HG02981 (cell line): ENCODE results near the gene MRPL51.
"Not testable (repeated sequence)": the region's sequence is repeated elsewhere in the genome, so short reads cannot be mapped to it uniquely, and the experiment has no call there.

ENCODE experiments used
- ATAC-seq: cut with Tn5 transposase; IDR thresholded peaks from one replicate; pipeline ENCODE4 v1.9.1; 2021; ENCODE audit warnings: mild to moderate bottlenecking, moderate library complexity; ENCODE audit not compliant: unreplicated experiment

Gene MRPL51

GRCh38 chr12:6532051-6532926, 39.2 kb upstream of the MRPL51 start:
- peak; percentile 31 for ATAC-seq

GRCh38 chr12:6530576-6531260, 37.7 kb upstream of the MRPL51 start:
- no peak for ATAC-seq

- no peak for ATAC-seq
These were observed 36.3 kb upstream of the MRPL51 start for GRCh38 chr12:6529291-6529737.

GRCh38 chr12:6528539-6529235, 35.6 kb upstream of the MRPL51 start:
- no peak for ATAC-seq

GRCh38 chr12:6527711-6528110, 34.6 kb upstream of the MRPL51 start:
- ATAC-seq, result no peak

GRCh38 chr12:6526766-6527525, 33.9 kb upstream of the MRPL51 start:
- no peak for ATAC-seq

GRCh38 chr12:6526201-6526600, 33.1 kb upstream of the MRPL51 start:
- no peak for ATAC-seq

- no peak for ATAC-seq
These were observed 31.6 kb upstream of the MRPL51 start for GRCh38 chr12:6524648-6525047.

GRCh38 chr12:6523708-6524107, 30.6 kb upstream of the MRPL51 start:
- no peak for ATAC-seq

GRCh38 chr12:6522193-6522592, 29.1 kb upstream of the MRPL51 start:
- ATAC-seq, result no peak

GRCh38 chr12:6520186-6520585, 27.1 kb upstream of the MRPL51 start:
- no peak for ATAC-seq

GRCh38 chr12:6508087-6508486, 15.0 kb upstream of the MRPL51 start:
- no peak for ATAC-seq

GRCh38 chr12:6507102-6507998, 14.3 kb upstream of the MRPL51 start:
- ATAC-seq, result no peak

- no peak for ATAC-seq
These were observed 7.4 kb upstream of the MRPL51 start for GRCh38 chr12:6500466-6500865.

- not testable (repeated sequence) for ATAC-seq
These were observed 4.2 kb upstream of the MRPL51 start for GRCh38 chr12:6497291-6497690.

GRCh38 chr12:6494968-6495367, 1.9 kb upstream of the MRPL51 start:
- ATAC-seq, result no peak

- no peak for ATAC-seq
These were observed 1.2 kb upstream of the MRPL51 start for GRCh38 chr12:6494258-6494743.

- peak; percentile 89 for ATAC-seq
These were observed 615 bp upstream of the MRPL51 start, which contains the start of gene NCAPD2 for GRCh38 chr12:6493497-6494257. NCAPD2 (plus strand) TSS chr12:6494102; CDS start chr12:6495099, 997 bp downstream.

- not testable (repeated sequence) for ATAC-seq
These were observed 2.4 kb downstream of the MRPL51 start for GRCh38 chr12:6490673-6491072.
